ENCODE results near the gene MYO5A.
"Not testable (repeated sequence)": the region's sequence is repeated elsewhere in the genome, so short reads cannot be mapped to it uniquely, and the experiment has no call there.

Gene MYO5A

DNA sequence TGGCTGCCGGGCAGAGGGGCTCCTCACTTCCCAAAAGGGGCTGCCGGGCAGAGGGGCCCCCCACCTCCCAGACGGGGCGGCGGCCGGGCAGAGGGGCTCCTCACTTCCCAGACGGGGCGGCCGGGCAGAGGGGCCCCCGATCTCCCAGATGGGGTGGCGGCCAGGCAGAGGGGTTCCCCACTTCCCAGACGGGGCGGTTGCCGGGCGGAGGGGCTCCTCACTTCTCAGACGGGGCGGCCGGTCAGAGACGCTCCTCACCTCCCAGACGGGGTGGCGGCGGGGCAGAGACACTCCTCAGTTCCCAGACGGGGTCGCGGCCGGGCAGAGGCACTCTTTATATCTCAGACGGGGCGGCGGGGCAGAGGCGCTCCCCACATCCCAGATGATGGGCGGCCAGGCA is 69.0 kb downstream of the MYO5A start:
- FAIRE-seq = not testable (repeated sequence)

DNA sequence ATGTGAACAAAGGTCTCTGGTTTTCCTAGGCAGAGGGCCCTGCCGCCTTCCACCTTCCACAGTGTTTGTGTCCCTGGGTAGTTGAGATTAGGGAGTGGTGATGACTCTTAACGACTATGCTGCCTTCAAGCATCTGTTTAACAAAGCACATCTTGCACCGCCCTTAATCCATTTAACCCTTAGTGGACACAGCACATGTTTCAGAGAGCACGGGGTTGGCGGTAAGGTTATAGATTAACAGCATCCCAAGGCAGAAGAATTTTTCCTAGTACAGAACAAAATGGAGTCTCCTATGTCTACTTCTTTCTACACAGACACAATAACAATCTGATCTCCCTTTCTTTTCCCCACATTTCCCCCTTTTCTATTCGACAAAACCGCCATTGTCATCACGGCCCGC is 69.4 kb downstream of the MYO5A start:
- FAIRE-seq = not testable (repeated sequence)

DNA sequence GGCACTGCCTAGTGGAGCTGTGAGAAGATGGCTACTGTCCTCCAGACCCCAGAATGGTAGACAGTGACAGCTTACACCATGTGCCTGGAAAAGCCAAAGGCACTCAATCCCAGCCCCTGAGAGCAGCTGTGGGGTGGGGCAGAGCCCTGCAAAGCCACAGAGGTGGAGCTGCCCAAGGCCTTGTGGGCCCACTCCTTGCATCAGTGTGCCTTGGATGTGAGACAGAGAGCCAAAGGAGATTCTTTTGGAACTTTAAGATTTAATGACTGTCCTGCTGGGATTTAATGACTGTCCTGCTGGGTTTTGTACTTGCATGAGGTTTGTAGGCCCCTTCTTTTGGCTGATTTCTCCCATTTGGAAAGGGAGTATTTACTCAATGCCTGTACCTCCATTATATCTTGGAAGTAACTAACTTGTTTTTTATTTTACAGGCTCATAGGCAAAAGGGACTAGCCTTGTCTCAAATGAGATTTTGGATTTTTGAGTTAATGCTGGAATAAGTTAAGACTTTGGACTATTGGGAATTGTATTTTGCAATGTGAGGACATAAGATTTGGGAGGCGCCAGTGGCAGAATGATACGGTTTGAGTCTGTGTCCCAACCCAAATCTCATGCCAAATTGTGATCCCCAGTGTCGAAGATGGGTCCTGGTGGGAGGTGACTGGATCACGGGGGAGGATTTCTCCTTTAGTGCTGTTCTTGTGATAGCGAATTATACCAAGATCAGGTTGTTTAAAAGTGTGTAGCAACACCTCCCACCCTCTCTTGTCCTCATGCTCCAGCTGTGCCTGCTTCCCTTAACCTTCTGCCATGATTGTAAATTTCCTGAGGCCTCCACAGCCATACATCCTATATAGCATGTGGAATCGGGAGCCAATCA is 80.4 kb downstream of the MYO5A start:
- FAIRE-seq = no peak

DNA sequence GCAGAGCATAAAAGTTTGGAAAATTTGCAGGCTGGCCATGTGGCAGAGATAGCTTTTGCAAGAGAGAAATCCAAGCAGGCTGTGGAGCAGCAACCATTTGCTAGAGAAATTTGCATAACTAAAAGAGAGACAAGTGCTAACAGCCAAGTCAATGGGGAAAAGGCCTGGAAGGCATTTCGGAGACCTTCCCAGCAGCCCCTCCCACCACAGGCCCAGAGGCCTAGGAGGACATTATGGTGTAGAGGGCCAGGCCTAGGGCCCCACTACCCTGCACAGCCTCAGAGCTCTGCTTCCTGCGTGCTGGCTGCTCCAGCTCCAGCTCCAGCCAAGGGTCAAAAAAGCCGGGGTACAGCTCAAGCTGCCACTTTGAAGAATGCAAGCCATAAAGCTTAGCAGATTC is 82.7 kb downstream of the MYO5A start:
- FAIRE-seq = no peak

DNA sequence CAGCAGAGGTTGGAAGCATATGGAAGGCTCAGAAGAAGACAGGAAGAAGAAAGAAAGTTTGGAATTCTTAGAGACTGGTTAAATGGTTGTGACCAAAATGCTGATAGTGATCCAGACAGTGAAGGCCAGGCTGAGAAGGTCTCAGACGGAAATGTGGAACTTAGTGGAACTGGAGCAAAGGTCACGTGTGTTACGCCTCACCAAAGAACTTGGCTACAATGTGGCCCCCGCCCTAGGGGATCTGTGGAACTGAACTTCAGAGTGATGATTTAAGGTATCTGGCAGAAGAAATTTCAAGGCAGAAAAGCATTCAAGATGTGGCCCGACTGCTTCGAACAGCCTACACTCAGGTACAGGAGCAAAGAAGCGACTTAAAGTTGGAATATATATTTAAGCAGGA is 83.1 kb downstream of the MYO5A start:
- no peak for FAIRE-seq

DNA sequence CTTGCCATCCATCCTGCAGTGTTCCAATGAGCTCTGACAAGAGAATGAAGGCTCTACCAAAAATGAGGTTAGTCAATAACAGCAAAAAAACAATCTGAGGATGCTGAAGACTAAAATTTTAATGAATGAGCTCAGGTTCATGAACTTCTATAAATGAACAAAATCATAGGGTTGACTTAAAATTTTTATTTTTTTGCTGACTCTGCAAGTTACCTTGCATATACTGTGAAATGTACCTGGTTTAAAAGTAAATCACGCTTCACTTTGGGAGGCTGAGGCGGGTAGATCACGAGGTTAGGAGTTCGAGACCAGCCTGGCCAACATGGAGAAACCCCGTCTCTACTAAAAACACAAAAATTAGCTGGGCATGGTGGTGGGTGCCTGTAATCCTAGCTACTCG is 85.5 kb downstream of the MYO5A start:
- not testable (repeated sequence) for FAIRE-seq

DNA sequence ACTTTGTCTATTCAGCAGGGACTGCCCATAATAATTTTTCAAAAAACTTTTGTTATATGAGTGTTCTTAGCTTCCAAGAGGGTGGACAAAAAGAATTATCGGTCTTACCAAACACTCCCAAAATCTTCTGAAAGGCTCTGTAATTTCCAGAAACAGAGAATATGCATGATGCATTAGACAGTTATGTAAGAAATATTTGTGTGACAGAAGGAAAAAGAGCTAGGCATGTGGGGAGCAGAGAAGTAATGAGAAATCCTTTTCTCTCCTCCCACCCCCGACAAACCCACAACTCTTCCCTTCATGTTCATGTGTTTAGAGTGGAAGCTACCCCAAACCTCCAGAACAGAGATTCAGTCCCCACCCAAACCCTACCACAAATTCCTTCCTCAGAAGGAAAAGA is 86.8 kb downstream of the MYO5A start:
- no peak for FAIRE-seq

DNA sequence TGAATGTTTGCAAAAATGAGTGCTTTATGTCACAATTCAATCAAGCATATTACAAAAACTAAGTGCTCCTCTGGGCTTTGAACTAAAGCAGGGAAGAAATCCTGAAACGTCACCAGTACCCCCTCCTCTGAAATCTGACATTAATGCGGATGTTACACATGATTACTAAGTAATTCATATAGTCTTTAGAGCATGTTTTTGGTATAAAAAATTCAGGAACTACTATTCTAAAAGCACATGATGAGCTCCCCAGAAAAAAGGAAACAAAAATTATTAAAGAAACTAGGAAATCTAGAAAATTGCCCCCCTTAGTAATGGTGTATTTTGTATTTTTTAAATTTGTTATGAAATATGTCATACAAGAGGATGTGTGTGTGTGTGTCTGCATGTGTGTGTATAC is 87.7 kb downstream of the MYO5A start:
- no peak for FAIRE-seq

DNA sequence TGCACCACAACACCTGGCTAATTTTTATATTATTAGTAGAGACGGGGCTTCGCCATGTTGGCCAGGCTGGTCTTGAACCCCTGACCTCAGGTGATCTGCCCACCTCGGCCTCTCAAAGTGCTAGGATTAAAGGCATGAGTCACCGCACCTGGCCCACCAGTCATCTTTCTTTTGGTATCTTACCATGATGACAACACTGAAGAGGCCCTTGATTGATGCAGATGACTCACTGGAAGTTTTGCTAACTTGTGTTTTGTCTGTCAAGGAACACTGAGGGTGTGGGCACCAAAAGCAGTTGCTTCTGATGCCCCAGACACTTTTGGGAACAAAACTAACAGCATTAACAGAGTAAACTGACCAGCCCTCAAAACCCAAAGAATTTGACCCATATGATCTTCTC is 88.3 kb downstream of the MYO5A start:
- FAIRE-seq = no peak

DNA sequence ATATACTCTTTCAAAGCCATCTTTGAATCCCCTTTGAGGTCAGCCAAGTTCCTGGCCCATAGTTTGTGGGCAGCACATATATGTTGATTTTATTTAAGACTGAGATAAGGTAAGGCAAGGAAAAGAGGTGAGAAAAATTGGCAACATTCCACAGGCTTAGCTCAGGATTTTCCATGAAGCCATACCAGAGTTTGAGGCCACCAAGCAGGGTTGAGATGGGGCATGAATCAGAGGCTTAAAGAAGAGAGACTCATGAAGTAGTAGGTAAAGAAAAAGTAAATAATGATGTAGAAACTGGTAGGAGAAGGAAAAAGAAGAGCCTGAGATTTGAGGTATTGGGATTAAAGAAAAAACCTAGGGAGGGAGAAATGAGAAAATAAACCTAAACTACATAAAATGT is 89.2 kb downstream of the MYO5A start:
- no peak for FAIRE-seq

DNA sequence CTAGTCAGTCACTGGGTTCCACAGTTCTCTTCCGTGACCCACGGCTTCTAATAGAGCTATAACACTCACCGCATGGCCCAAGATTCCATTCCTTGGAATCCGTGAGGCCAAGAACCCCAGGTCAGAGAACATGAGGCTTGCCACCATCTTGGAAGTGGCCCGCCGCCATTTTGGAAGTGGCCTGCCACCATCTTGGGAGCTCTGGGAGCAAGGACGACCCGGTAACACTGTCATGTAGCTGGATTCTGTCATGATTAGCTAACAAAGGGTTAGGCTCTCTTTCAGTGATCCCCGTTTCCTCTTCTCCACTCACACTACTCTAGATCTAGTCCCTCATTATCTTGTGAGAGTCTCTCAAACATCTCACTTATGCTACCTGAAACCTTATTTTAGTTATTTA is 89.6 kb downstream of the MYO5A start:
- FAIRE-seq = not testable (repeated sequence)

DNA sequence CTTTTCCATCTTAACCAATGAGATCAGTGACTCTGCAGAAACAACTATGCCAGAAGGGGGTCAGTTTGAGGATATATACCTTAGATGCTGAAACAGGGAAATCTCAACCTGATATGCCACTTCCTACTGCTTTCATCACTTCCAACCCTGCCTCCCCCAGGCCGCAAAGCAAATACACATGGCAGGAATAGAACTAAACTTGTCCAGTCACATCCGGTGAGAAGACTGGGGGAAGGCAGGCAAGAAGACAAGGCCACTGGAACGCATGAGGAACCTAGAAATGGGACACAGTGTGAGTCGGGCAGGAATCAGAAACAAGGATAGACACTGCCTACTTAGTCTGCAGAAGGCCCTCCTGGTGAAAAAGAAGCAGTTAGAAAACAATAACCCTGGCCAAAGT is 90.6 kb downstream of the MYO5A start:
- no peak for FAIRE-seq

DNA sequence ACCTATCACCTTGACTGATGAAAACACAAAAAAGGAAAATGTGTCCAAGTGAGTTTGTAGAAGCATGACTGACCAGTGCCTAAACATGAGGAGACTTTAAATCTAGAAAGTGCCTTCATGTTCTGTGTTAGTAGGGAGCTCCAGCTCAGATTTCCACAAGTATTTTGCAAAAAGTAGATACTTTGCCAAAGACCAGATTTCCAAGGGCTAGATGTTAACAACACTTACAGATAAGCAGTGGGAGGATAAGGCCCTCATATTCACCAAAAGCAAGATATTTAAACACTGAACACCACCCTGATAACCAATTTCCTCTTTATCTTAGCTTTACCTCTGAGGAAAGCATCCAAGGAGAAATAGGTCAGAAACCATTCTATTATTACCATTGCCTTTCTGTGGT is 91.0 kb downstream of the MYO5A start:
- FAIRE-seq = no peak

DNA sequence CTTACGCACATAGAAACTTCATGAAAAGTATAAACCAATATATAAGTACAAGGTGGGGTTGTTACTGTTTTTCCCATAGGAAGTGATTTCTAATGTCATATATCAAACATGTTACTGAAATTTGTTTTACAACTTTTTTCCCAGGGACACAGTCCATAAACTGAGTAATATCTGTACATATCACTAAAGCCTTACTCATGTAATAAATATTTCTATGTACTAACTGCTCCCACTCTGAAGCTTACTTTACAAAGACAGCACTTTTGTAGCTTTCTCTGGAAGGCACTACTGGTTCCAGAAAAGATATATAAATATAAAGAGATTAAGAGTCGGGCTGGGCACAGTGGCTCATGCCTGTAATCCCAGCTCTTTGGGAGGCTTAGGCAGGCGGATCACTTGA is 91.7 kb downstream of the MYO5A start:
- FAIRE-seq = no peak

DNA sequence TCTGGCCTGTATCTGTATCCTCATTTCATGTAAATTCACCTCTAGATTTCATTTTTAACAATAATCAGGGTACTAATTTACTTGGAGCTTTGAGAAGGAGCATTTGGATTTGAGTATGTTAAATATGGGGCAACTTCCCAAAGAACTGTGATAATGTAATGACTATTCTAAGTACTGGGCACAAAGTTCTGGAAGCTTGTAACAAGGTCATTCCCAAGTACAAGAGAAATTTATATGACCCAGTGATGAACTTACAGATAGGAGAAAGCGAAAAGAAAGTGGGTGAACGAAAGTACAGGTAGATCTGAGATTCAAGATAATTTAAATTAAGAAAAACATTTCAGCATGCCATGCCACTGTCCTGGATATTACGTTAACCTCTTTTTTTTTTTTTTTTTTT is 93.8 kb downstream of the MYO5A start:
- no peak for FAIRE-seq

DNA sequence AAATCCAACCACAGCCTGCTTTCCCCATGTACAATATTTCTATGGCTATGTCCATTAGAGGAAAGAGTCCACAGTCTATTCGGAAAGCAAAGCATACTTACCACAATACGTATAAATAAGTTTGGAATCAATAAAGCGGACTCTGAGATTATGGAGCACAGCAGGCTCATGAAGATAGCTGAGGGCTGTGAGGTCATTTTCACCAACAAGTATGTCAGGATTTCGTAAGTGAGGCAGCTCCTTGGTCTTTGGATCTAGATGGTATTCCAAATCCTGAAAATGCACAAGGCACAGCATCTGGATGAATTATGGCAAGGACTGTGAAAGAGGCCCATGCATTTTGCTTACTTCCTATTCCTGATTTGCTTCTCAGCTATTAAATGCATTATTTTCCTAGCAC is 100.4 kb downstream of the MYO5A start:
- FAIRE-seq = no peak

DNA sequence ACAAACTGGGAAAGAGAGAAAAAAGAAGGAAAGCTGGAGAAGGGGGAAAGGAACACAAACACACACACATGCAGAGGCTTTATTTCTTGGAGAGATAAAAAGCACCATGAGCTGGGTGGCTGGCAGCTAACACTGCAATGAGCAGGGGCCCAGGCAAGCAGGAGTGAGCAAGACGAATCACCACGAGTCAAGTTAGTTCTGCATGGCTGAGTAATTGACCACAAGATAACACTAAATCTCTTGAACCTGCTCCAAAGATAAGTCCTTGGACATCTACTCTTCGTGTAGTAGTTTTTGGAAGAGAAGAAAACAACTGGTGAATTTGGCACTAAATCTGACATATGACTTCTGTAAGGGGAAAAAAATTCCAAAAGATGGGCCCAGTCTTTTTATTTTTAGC is 100.9 kb downstream of the MYO5A start:
- no peak for FAIRE-seq

DNA sequence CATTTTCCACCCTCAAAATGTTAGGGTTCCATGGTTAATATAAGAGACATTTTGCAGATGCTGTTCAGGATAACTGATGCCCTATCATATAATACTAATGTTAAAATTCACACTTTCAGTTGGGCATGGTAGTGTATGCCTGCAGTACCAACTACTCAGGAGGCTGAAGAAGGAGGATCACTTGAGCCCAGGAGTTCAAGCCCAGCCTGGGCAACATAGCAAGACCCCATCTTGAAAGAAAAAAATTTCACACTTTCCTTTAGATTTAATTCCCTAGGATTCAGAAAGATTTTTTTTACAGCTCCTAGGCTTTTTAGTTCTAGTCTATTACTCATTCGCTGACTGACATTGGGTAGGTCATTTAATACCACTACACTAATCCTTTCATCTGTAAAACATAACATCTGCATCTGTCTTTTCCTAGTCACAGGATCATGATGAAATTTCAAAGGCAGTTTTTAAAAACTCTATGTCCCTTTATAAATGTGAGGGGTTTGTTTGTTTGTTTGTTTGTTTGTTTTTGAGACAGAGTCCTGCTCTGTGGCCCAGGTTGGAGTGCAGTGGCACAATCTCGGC is 103.7 kb downstream of the MYO5A start:
- FAIRE-seq = no peak

DNA sequence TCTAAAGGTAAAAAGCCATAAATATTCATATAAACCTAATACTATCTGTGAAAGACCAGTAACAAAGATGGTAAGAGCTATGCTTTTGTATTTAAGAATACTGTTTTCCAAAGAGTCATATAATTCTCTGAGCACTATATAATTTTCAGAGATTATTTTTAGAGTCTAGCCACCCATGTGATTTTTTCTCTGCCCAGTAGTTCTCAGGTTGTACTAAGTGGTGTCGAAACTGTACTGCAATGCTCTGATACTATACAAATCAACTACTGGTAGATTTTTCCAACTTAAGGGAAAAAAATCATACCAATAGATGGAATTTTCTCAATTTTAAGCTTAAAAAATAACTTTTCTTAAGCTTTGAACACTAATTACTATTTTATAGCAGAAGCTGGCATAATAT is 104.8 kb downstream of the MYO5A start:
- FAIRE-seq = no peak

DNA sequence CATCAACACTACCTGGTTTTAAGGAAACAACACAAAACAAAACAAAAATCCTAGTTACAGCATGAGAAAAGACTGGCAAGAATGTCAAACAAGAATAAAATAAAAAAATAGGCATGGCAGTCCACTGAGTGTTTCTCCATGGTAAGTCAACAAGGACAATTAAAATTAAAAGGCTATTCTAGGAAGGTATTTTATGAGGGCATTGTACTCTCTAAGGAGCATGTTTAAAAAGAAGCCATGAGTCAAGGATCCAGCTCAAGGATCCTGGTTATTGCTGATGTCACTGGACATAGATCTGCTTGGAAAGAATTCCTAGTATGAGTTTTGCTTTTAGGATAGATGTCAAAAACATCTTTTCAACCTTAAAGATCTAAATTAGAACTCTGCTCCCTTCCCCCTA is 106.7 kb downstream of the MYO5A start:
- no peak for FAIRE-seq

DNA sequence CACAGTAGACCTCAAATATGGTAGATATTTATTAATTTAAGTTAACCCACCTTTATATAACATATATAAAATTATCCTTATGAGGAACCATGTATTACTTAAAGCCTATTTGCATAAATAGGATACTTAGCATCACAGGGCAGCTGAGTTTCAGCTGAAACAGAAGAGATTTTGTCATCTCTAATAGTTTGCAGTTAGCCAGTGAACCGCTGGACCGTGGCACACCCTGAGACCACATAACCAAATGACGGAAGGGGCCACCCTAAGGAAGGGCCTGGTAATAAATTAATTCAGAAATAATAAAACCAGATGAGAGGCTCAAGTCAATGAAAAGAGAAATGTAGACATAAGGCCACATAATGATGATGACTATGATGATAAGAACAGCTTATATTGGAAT is 107.7 kb downstream of the MYO5A start:
- no peak for FAIRE-seq

DNA sequence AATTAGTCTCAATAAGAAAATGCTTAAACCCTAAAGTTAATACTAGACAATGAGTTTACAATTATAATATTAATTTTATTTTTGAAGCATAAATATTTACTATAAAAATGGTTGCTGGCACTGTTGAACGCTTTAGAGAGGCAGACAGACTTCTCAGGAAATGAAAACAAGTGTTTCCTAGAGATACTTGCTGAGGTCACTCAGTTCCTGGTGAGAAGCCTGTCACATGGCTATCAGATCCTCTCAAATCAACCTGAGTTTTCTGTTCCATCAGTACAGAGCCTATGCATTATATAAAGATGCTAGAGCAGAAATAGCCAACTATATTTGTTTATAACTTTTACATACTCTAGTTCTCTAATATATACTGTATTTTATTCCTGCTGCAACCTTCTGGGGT is 109.2 kb downstream of the MYO5A start:
- no peak for FAIRE-seq

DNA sequence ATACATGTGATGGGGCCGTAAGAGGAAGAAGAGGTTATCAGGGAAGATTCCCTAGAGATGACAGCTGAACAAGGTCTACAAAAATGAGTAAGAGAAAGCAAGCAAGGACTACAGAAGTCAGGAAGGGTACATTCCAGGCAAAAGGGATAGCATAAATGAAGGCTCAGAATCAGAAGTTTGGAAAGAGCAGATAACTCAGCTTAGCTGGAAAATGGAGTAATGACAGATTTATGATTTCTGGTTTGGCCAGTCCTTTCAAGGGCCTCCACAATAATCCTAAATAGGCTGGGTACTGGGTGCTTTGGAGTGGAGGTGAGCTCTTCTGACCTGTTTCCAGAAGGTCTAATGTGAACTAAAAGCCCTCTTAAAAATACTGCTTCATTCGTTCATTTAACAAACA is 110.7 kb downstream of the MYO5A start:
- FAIRE-seq = no peak

DNA sequence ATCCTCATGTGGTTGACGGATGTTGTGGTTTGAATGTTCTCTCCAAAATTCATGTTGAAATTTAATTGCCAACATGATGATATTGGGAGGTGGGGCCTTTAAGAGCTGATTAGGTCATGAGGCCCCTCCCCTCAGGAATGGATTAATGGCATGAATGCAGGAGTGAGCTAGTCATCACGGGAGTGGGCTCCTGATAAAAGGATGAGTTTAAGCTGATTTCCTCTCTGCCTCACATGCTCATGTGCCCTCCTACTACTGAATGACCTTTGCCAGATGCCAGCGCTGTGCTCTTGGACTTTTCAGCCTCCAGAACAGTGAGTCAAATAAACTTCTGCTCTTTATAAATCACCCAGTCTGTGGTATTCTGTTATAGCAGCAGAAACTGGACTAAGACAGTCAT is 111.2 kb downstream of the MYO5A start:
- FAIRE-seq = no peak

DNA sequence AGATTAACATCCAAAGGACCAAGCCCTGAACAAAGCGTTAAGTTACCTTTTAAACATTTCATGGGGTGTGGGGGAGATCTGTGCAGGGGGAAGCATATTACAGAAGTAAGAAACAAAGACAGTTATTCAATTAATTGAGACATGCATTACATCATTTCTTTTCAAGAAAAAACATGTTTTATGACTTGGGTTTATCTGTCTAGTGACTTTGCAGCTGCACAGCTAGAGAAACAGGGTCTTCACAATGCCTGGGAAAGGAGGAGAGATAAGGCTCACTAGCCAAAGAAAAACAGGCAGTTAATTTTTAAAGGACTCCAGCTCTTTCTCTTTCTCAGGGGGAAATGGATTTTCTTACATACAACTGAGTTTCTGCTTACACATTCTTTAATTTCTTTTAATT is 112.1 kb downstream of the MYO5A start:
- not testable (repeated sequence) for FAIRE-seq
